ENCODE results near the gene SEPTIN1. TPM values are rescaled to one million over a fixed set of nuclear protein-coding genes. Genes with fewer than 3 reads are reported as not detected.

SEPTIN1 gene
- 1 to 10 TPM; 2.9 to 6.3 TPM for total RNA-seq
- 1 to 10 TPM; 2.5 to 3.6 (median 3.1) TPM for polyA plus RNA-seq (ENCODE audit: insufficient read length in 6 of 6)
- long read RNA-seq, donor 1, partial matches to known transcripts = 9 of 9 reads
- long read RNA-seq, donor 1, other reads (novel, unspliced or antisense) = 0 of 9 reads
- long read RNA-seq, donor 2, partial matches to known transcripts = 50 of 50 reads
- long read RNA-seq, donor 2, other reads (novel, unspliced or antisense) = 0 of 50 reads
- long read RNA-seq, donor 3 = 0 reads
- long read RNA-seq, donor 4, partial matches to known transcripts = 5 of 5 reads
- long read RNA-seq, donor 4, other reads (novel, unspliced or antisense) = 0 of 5 reads
- long read RNA-seq, donor 5, partial matches to known transcripts = 0 of 8 reads
- long read RNA-seq, donor 5, other reads (novel, unspliced or antisense) = 8 of 8 reads
- long read RNA-seq, donor 6, partial matches to known transcripts = 8 of 8 reads
- long read RNA-seq, donor 6, other reads (novel, unspliced or antisense) = 0 of 8 reads
- long read RNA-seq, donor 7 = 0 reads
- long read RNA-seq, donor 8 = 0 reads
- long read RNA-seq, donor 9 = 0 reads
- long read RNA-seq, donor 10, partial matches to known transcripts = 10 of 14 reads
- long read RNA-seq, donor 10, other reads (novel, unspliced or antisense) = 4 of 14 reads
- long read RNA-seq, donor 11 = 0 reads
- long read RNA-seq, donor 12, partial matches to known transcripts = 0 of 5 reads
- long read RNA-seq, donor 12, other reads (novel, unspliced or antisense) = 5 of 5 reads

GRCh38 chr16:30382111-30382881 is at the start of gene SEPTIN1:
Gene SEPTIN1, minus strand, starts transcription at chr16:30382561. Its CDS starts 19 bp downstream, at chr16:30382542.
- H3K36me3 ChIP-seq = no peaks in the 10 kb centered on the region
- H3K27ac ChIP-seq = peak within 1 kb of the TSS in 1 of 2 donors; percentile 37
- no peak for TF ChIP-seq CTCF (IDR thresholded peaks at IDR 0.05)
- DNase-seq = no peak
- ATAC-seq = no peak
- no peaks in the 10 kb centered on the region for H3K27me3 ChIP-seq
- intact Hi-C loops (cut with DNase I) = no loop called here
- no peaks in the 10 kb centered on the region for H3K9me3 ChIP-seq
- H3K4me3 ChIP-seq = peak within 1 kb of the TSS in 1 of 2 donors; percentile 23
- peaks cover 2 to 27% of the 10 kb centered on the region in 2 donors for H3K4me1 ChIP-seq

GRCh38 chr16:30430428-30430970 is 48.1 kb upstream of the SEPTIN1 start:
- peak; percentile 3 for ATAC-seq
- H3K4me3 ChIP-seq = peak overlapping the region; percentile 58 to 79

GRCh38 chr16:30429678-30430427 is 47.5 kb upstream of the SEPTIN1 start, which contains the start of gene DCTPP1:
Gene DCTPP1, minus strand, starts transcription at chr16:30430030. Its CDS starts 50 bp downstream, at chr16:30429980.
- TF ChIP-seq CTCF (IDR thresholded peaks at IDR 0.05) = peak; percentile 63 to 82
- peak; percentile 91 to 96 (median 94) for DNase-seq
- no peaks in the 10 kb centered on the region for H3K9me3 ChIP-seq
- H3K4me3 ChIP-seq = peak within 1 kb of the TSS; percentile 58 to 79
- H3K36me3 ChIP-seq = peaks cover 0 to 28% of the 10 kb centered on the region in 2 donors
- H3K27ac ChIP-seq = peak within 1 kb of the TSS; percentile 37 to 71
- H3K4me1 ChIP-seq = peaks cover 0 to 27% of the 10 kb centered on the region in 2 donors
- no peaks in the 10 kb centered on the region for H3K27me3 ChIP-seq
- intact Hi-C loops (cut with DNase I) = no loop called here
- ATAC-seq = peak; percentile 98

More at GRCh38 chr16:30430428-30430970, 48.1 kb upstream of the SEPTIN1 start:
- Histone ChIP-seq H3K9me3 (no peaks in the 10 kb centered on the region), H3K27ac (peak overlapping the region; percentile 37 to 71), H3K4me1 (peaks cover 0 to 27% of the 10 kb centered on the region in 2 donors), H3K27me3 (no peaks in the 10 kb centered on the region), H3K36me3 (peaks cover 0 to 23% of the 10 kb centered on the region in 2 donors)
- intact Hi-C loops (cut with DNase I) = no loop called here
- peak in 1 of 2 donors; percentile 21 for TF ChIP-seq CTCF (IDR thresholded peaks at IDR 0.05)
- peak in 3 of 4 donors; percentile 21 to 69 (median 37) for DNase-seq

- ATAC-seq (no peak), DNase-seq (no peak)
- Histone ChIP-seq H3K9me3 (no peaks in the 10 kb centered on the region), H3K36me3 (peaks cover 0 to 33% of the 10 kb centered on the region in 2 donors), H3K27me3 (no peaks in the 10 kb centered on the region), H3K4me1 (peaks cover 0 to 27% of the 10 kb centered on the region in 2 donors), H3K27ac (peak overlapping the region in 1 of 2 donors; percentile 71), H3K4me3 (peak overlapping the region; percentile 58 to 79)
- intact Hi-C loops (cut with DNase I) = no loop called here
- TF ChIP-seq CTCF (IDR thresholded peaks at IDR 0.05) = no peak
Measured at GRCh38 chr16:30429418-30429677, 47.0 kb upstream of the SEPTIN1 start.
